ENCODE data around the gene PLAC1. TPM values are rescaled to one million over a fixed set of nuclear protein-coding genes. Genes with fewer than 3 reads are reported as not detected.

PLAC1 gene
- total and polyA plus RNA-seq, 3 donors from 2014 or later = 0.81 to 3.0 (median 1.0) TPM

DNA sequence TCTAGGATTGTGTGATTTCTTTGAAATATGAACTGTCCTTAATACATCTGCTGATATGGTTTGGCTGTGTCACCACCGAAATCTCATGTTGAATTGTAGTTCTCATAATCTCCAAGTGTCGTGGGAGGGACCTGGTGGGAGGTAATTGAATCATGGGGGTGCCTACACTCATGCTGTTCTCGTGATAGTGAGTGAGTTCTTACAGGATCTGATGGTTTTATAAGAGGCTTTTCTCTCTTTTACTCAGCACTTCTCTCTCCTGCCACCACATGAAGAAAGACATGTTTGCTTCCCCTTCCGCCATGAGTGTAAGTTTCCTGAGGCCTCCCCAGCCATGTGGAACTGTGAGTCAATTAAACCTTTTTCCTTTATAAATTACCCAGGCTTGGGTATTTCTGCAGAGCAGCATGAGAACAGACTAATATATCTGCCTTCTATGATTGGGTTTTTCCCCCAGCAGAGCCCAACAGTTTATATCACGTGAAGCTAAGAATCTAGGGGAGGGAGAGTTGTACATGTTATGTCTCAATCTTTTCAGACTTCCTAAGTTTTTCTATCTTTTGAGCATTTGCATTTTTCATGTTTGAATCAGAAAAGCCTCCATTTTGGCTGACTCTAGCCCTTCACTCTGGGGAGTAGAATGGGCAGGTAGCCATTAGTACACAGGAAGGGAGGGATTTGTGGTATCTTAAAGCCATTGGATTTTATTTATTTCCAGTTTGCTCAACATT lies 58.9 kb downstream of the PLAC1 start:
- H3K9me3 ChIP-seq = no peaks in the 10 kb centered on the region
- intact Hi-C loops (cut with DNase I; ENCODE audit: low total_unique reads) = no loop called here
- H3K27me3 ChIP-seq = no peaks in the 10 kb centered on the region
- WGBS, 2 donors = 46 to 82% methylated on average over 5 of the region's 5 CpGs
- H3K36me3 ChIP-seq (ENCODE audit: low read depth, missing control alignments) = no peaks in the 10 kb centered on the region
- no peak overlapping the region for H3K27ac ChIP-seq
- no peak overlapping the region for H3K4me3 ChIP-seq
- no peak for DNase-seq
- TF ChIP-seq, protein P1, sequence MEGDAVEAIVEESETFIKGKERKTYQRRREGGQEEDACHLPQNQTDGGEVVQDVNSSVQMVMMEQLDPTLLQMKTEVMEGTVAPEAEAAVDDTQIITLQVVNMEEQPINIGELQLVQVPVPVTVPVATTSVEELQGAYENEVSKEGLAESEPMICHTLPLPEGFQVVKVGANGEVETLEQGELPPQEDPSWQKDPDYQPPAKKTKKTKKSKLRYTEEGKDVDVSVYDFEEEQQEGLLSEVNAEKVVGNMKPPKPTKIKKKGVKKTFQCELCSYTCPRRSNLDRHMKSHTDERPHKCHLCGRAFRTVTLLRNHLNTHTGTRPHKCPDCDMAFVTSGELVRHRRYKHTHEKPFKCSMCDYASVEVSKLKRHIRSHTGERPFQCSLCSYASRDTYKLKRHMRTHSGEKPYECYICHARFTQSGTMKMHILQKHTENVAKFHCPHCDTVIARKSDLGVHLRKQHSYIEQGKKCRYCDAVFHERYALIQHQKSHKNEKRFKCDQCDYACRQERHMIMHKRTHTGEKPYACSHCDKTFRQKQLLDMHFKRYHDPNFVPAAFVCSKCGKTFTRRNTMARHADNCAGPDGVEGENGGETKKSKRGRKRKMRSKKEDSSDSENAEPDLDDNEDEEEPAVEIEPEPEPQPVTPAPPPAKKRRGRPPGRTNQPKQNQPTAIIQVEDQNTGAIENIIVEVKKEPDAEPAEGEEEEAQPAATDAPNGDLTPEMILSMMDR (IDR thresholded peaks at IDR 0.05) = no peak
- TF ChIP-seq POLR2A (IDR thresholded peaks at IDR 0.05) = no peak
- H3K4me1 ChIP-seq = no peaks in the 10 kb centered on the region

DNA sequence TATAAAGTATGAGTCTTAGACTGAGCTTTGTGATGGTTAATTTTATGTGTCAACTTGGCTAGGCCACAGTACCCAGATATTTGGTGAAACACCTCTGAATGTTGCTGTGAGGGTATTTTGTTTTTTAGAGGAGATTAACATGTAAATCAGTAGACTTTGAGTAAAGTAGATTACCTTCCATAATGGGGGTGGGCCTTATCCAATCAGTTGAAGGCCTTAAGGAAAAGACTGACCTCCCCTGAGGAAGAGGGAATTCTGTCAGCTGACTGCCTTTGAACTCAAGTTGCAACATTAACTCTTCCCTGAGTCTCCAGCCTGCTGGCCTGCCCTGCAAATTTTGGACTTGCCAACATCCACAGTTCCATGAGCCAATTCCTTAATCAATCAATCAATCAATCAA lies 66.0 kb downstream of the PLAC1 start:
- intact Hi-C loops (cut with DNase I; ENCODE audit: low total_unique reads) = no loop called here
- TF ChIP-seq POLR2A (IDR thresholded peaks at IDR 0.05) = no peak
- TF ChIP-seq, protein P1 (IDR thresholded peaks at IDR 0.05) = no peak
- H3K9me3 ChIP-seq = no peaks in the 10 kb centered on the region
- H3K36me3 ChIP-seq (ENCODE audit: low read depth, missing control alignments) = no peaks in the 10 kb centered on the region
- H3K4me3 ChIP-seq = no peak overlapping the region
- DNase-seq = no peak
- H3K4me1 ChIP-seq = no peaks in the 10 kb centered on the region
- H3K27ac ChIP-seq = no peak overlapping the region
- no peaks in the 10 kb centered on the region for H3K27me3 ChIP-seq

DNA sequence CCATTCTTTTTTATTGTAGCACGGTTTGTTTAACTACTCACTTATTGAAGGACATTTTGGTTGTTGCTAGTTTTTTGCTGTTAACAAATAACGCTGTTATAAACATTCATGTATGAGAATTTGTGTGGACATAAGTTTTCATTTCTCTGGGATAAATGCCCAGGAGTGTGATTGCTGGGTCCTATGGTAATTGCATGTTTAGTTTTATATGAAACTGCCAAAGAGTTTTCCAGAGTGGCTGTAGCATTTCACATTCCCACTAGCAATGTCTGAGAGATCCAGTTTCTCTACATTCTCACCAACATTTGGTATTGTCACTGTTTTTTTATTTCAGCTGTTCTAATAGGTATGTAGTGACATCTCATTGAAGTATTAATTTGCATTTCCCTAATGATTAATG lies 66.8 kb downstream of the PLAC1 start:
- 79 to 86% methylated on average over 2 of the region's 2 CpGs for WGBS, 2 donors
- intact Hi-C loops (cut with DNase I; ENCODE audit: low total_unique reads) = no loop called here
- H3K27ac ChIP-seq = no peak overlapping the region
- no peaks in the 10 kb centered on the region for H3K27me3 ChIP-seq
- TF ChIP-seq POLR2A (IDR thresholded peaks at IDR 0.05) = no peak
- TF ChIP-seq, protein P1 (IDR thresholded peaks at IDR 0.05) = no peak
- no peaks in the 10 kb centered on the region for H3K36me3 ChIP-seq (ENCODE audit: low read depth, missing control alignments)
- H3K4me3 ChIP-seq = no peak overlapping the region
- no peak for DNase-seq
- no peaks in the 10 kb centered on the region for H3K4me1 ChIP-seq
- no peaks in the 10 kb centered on the region for H3K9me3 ChIP-seq

DNA sequence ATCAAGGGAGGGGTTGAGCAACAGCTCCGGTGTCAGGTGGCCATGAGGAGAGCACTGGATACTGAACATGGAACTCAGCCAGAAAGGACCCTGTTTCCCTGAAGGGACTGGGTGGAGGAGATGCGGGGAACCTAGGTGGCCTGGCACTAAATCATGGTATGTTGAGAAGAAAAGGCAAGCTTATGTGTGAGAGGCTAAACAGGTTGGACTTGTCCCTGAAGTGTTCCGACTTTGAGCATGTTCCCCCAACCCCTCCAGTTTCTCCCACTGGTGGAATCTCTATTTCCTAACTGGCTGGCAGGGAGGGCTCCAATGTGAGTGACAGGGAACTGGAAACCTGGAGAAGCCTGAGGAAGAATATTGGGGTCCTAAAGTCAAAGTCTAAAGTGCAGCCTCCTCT lies 69.5 kb downstream of the PLAC1 start:
- H3K27me3 ChIP-seq = no peaks in the 10 kb centered on the region
- TF ChIP-seq, protein P1 (IDR thresholded peaks at IDR 0.05) = no peak
- TF ChIP-seq POLR2A (IDR thresholded peaks at IDR 0.05) = no peak
- H3K4me3 ChIP-seq = no peak overlapping the region
- DNase-seq = no peak
- H3K36me3 ChIP-seq (ENCODE audit: low read depth, missing control alignments) = no peaks in the 10 kb centered on the region
- 78 to 88% methylated on average over 2 to 3 of the region's 3 CpGs for WGBS, 2 donors
- no peaks in the 10 kb centered on the region for H3K4me1 ChIP-seq
- no peaks in the 10 kb centered on the region for H3K9me3 ChIP-seq
- no peak overlapping the region for H3K27ac ChIP-seq
- intact Hi-C loops (cut with DNase I; ENCODE audit: low total_unique reads) = no loop called here

DNA sequence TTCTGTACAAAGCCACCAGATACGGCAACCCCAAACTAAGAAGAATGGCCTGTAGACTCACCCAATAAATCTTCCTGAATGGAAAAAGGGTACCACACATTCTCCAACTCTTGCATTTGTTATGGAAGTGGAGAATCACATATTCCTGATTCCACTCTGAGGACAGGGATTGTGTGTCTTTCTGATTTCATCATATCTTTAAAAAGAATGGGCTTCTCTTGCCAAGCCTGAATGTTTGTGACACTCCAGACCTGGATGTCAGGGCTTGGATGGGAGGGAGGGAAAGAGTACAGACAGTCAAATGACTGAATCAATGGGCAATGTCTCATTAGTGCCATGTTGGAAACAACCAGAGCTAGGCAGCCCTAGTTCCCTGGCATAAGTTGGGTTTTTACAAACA lies 77.4 kb downstream of the PLAC1 start:
- H3K27me3 ChIP-seq = no peaks in the 10 kb centered on the region
- 50 to 60% methylated on average over 1 of the region's 1 CpG for WGBS, 2 donors
- no peaks in the 10 kb centered on the region for H3K36me3 ChIP-seq (ENCODE audit: low read depth, missing control alignments)
- no peaks in the 10 kb centered on the region for H3K4me1 ChIP-seq
- H3K27ac ChIP-seq = no peak overlapping the region
- H3K9me3 ChIP-seq = no peaks in the 10 kb centered on the region
- DNase-seq = no peak
- TF ChIP-seq, protein P1 (IDR thresholded peaks at IDR 0.05) = no peak
- no peak for TF ChIP-seq POLR2A (IDR thresholded peaks at IDR 0.05)
- intact Hi-C loops (cut with DNase I; ENCODE audit: low total_unique reads) = no loop called here
- no peak overlapping the region for H3K4me3 ChIP-seq
